ENCODE measurements around the gene AKR1C8. TPM values are rescaled to one million over a fixed set of nuclear protein-coding genes. Genes with fewer than 3 reads are reported as not detected.

Gene AKR1C8
- total RNA-seq, 1 experiment from 2014 or later, result 2.7 TPM

- Histone ChIP-seq H3K9me2 (ENCODE audit: insufficient read depth) (no peaks in the 10 kb centered on the region), H3K36me3 (ENCODE audit: low read depth) (peaks cover 32% of the 10 kb centered on the region), H3F3A (ENCODE audit: insufficient read depth, low read depth) (peaks cover 60% of the 10 kb centered on the region), H3K4me2 (no peak overlapping the region), H3K27ac (0 out of 2 replicates have a peak overlapping the region, but pooled peaks have one; percentile 9), H3K9me3 (ENCODE audit: insufficient read depth, low read depth) (no peaks in the 10 kb centered on the region), H2AFZ (no peak overlapping the region), H3K27me3 (ENCODE audit: insufficient read depth, low read depth) (no peaks in the 10 kb centered on the region), H3K79me2 (ENCODE audit: low read depth) (peaks cover 6% of the 10 kb centered on the region; the same call in 1 of the 2 replicates), H3K4me3 (no peak overlapping the region), H4K20me1 (ENCODE audit: insufficient read depth) (no peaks in the 10 kb centered on the region), H3K4me1 (replicated peaks; ENCODE audit: insufficient read depth) (peaks cover 5% of the 10 kb centered on the region)
- no TSS peak for BruUV-seq (replicated peaks)
- no peak for DNase-seq
- ChIA-PET CTCF (interaction anchor here (0.7 kb wide), 1 partner anchor 59 kb away, joined by 3 read pairs; no protein-coding TSS in a partner anchor), POLR2A (ENCODE audit: unreplicated experiment) (no interaction called here)
- intact Hi-C loops (cut with micrococcal nuclease; ENCODE audit: unreplicated experiment), result no loop called here
- TF ChIP-seq EZH2 (IDR thresholded peaks at IDR 0.05; ENCODE audit: low read depth) (no peak), CTCF (conservative IDR thresholded peaks at IDR 0.05) (no peak)
These were observed 77.0 kb downstream of the AKR1C8 start for GRCh38 chr10:5107860-5108526.

GRCh38 chr10:5106553-5106952 is 78.4 kb downstream of the AKR1C8 start:
- Histone ChIP-seq H3F3A (ENCODE audit: insufficient read depth, low read depth) (peaks cover 71% of the 10 kb centered on the region), H3K79me2 (ENCODE audit: low read depth) (peaks cover 16% of the 10 kb centered on the region), H3K4me3 (no peak overlapping the region), H3K27me3 (ENCODE audit: insufficient read depth, low read depth) (no peaks in the 10 kb centered on the region), H3K9me3 (ENCODE audit: insufficient read depth, low read depth) (no peaks in the 10 kb centered on the region), H4K20me1 (ENCODE audit: insufficient read depth) (no peaks in the 10 kb centered on the region), H3K36me3 (ENCODE audit: low read depth) (peaks cover 42% of the 10 kb centered on the region), H3K4me1 (replicated peaks; ENCODE audit: insufficient read depth) (peaks cover 5% of the 10 kb centered on the region), H3K27ac (no peak overlapping the region), H2AFZ (no peak overlapping the region), H3K9me2 (ENCODE audit: insufficient read depth) (no peaks in the 10 kb centered on the region), H3K4me2 (no peak overlapping the region)
- ChIA-PET POLR2A (ENCODE audit: unreplicated experiment) (no interaction called here), CTCF (no interaction called here)
- no peak for DNase-seq
- no peak for TF ChIP-seq EZH2 (IDR thresholded peaks at IDR 0.05; ENCODE audit: low read depth)
- no peak for TF ChIP-seq CTCF (conservative IDR thresholded peaks at IDR 0.05)
- no TSS peak for BruUV-seq (replicated peaks)
- intact Hi-C loops (cut with micrococcal nuclease; ENCODE audit: unreplicated experiment), result no loop called here

GRCh38 chr10:5105626-5106025 is 79.3 kb downstream of the AKR1C8 start:
- peaks cover 23% of the 10 kb centered on the region for H3K79me2 ChIP-seq (ENCODE audit: low read depth)
- H3K36me3 ChIP-seq (ENCODE audit: low read depth), result peaks cover 42% of the 10 kb centered on the region
- TF ChIP-seq EZH2 (IDR thresholded peaks at IDR 0.05; ENCODE audit: low read depth), result no peak
- no peak for TF ChIP-seq CTCF (conservative IDR thresholded peaks at IDR 0.05)
- peak overlapping the region; percentile 39; the same call in 1 of the 2 replicates for H3K27ac ChIP-seq
- POLR2A ChIA-PET (ENCODE audit: unreplicated experiment), result interaction anchor here (0.6 kb wide), 1 partner anchor 186 kb away, joined by 3 read pairs; no protein-coding TSS in a partner anchor
- peaks cover 5% of the 10 kb centered on the region for H3K4me1 ChIP-seq (replicated peaks; ENCODE audit: insufficient read depth)
- no peak overlapping the region for H3K4me2 ChIP-seq
- H3K4me3 ChIP-seq, result no peak overlapping the region
- no peaks in the 10 kb centered on the region for H3K9me3 ChIP-seq (ENCODE audit: insufficient read depth, low read depth)
- H4K20me1 ChIP-seq (ENCODE audit: insufficient read depth), result no peaks in the 10 kb centered on the region
- H3K9me2 ChIP-seq (ENCODE audit: insufficient read depth), result no peaks in the 10 kb centered on the region
- BruUV-seq (replicated peaks), result no TSS peak
- H3K27me3 ChIP-seq (ENCODE audit: insufficient read depth, low read depth), result no peaks in the 10 kb centered on the region
- intact Hi-C loops (cut with micrococcal nuclease; ENCODE audit: unreplicated experiment), result no loop called here
- CTCF ChIA-PET, result no interaction called here
- peak in 1 of 2 experiments; percentile 8 for DNase-seq
- peaks cover 75% of the 10 kb centered on the region for H3F3A ChIP-seq (ENCODE audit: insufficient read depth, low read depth)
- no peak overlapping the region for H2AFZ ChIP-seq

Other genes starting within 250 kb of the AKR1C8 start
- gene AKR1C1, start 221.7 kb downstream of the AKR1C8 start, total RNA-seq (2021), result 1,253 and 1,313 TPM in 2 replicates
- gene AKR1C2, start 181.3 kb downstream of the AKR1C8 start, total RNA-seq (2021), result 1,997 and 2,032 TPM in 2 replicates
- gene AKR1C3, start 90.7 kb downstream of the AKR1C8 start, total RNA-seq (2021), result 1,870 and 1,886 TPM in 2 replicates
- gene AKR1C4, start 11.7 kb upstream of the AKR1C8 start, total RNA-seq (2021), result not detected in 2 replicates
- gene UCN3, start 179.8 kb upstream of the AKR1C8 start, total RNA-seq (2021), result not detected in 2 replicates
- gene TUBAL3, start 219.7 kb upstream of the AKR1C8 start, total RNA-seq (2021), result 0.35 and 0.52 TPM in 2 replicates
- gene NET1, start 227.4 kb upstream of the AKR1C8 start, total RNA-seq (2021), result 150 and 161 TPM in 2 replicates

Measured in PC-9 (cell line).